Ovary (tissue), 9 donors: ENCODE data around the gene MRAP2. TPM values are rescaled to one million over a fixed set of nuclear protein-coding genes. Genes with fewer than 3 reads are reported as not detected.
"Not testable (repeated sequence)": the region's sequence is repeated elsewhere in the genome, so short reads cannot be mapped to it uniquely, and the experiment has no call there.

Experiments used
- DNase-seq, 5 donors: peaks; one replicate each; pipeline ENCODE4 v3.0.0-alpha.2; 2019 to 2020
- H3K27ac ChIP-seq, 2 donors: fragments of 200-600 bp; one replicate each; pipeline versions ENCODE4 v1.5.1 to v1.8.0; 2019 to 2022
- H3K27me3 ChIP-seq: fragments of 200-600 bp; one replicate; pipeline ENCODE4 v1.8.0; 2022
- H3K36me3 ChIP-seq: fragments of 200-600 bp; sonication (generic); one replicate; pipeline ENCODE4 v1.5.1; 2019
- H3K4me1 ChIP-seq: one replicate; pipeline ENCODE4 v1.8.1; 2013; ENCODE audit warnings: mild to moderate bottlenecking, moderate library complexity; ENCODE audit not compliant: insufficient read depth
- H3K4me3 ChIP-seq: fragments of 200-600 bp; sonication (generic); one replicate; pipeline ENCODE4 v1.5.1; 2017
- H3K9me3 ChIP-seq, 2 donors: fragments of 200-600 bp in 1 of 2; sonication (generic) in 1 of 2; one replicate each; pipeline versions ENCODE4 v1.5.1 to v1.8.1; 2013 to 2019; ENCODE audit warnings: mild to moderate bottlenecking in 1 of 2, moderate library complexity in 1 of 2
- EP300 ChIP-seq: sonication (generic); formaldehyde crosslinking; IDR thresholded peaks from one replicate; pipeline ENCODE4 v1.6.1; 2017; ENCODE audit warnings: antibody characterized with exemption
- POLR2A ChIP-seq: fragments of 450-650 bp; IDR thresholded peaks from one replicate; pipeline ENCODE4 v1.6.1; 2017; ENCODE audit warnings: antibody characterized with exemption, mild to moderate bottlenecking, moderate library complexity
- WGBS, 3 donors: extraction: QIAGEN DNeasy Blood & Tissue Kit in 1 of 3; methylation state at CpG; one replicate each; pipeline versions ENCODE4 v1.1.5 to v1.1.7; 2013 to 2017; 5-methylcytosine and 5-hydroxymethylcytosine counted together
- intact Hi-C, 4 donors: fragments of 100-400 bp; cut with DNase I; formaldehyde crosslinking; loops; one replicate each; pipeline versions ENCODE4 v1.11.0 to v1.15.1; 2022 to 2023
- polyA plus RNA-seq, 2 donors: library from polyadenylated mRNA; stranded (reverse); fragments of 200-250 nt in 1 of 2; fragments of 350-450 nt in 1 of 2; fragmentation: Illumina TruSeq in 1 of 2; extraction: RNeasy Lipid Tissue Mini Kit (QIAGEN cat#74804) in 1 of 2; gene quantifications; one replicate each; pipeline ENCODE4 v1.2.3, GENCODE V29; 2013 to 2014
- total RNA-seq, 7 donors: library from RNA; depleted of rRNA in 2 of 7; stranded (reverse); fragments of >200 nt in 2 of 7; fragmentation: NEBNext Ultra II Directional in 3 of 7; extraction: Animal tissue kit (Norgen Biotek cat#: 25700) in 3 of 7; gene quantifications; one replicate each; pipeline versions ENCODE4 v1.1.0 to v1.2.4, GENCODE V29; 2016 to 2023
- TF ChIP-seq, protein P1 (sequence below), 3 donors: fragments of 450-650 bp in 2 of 3; fragments of 200-600 bp in 1 of 3; IDR thresholded peaks; one replicate each; pipeline versions ENCODE4 v1.5.1 to v1.8.0; 2016 to 2022; ENCODE audit warnings: antibody characterized with exemption in 3 of 3, mild to moderate bottlenecking in 1 of 3
- donor health status: DM: no; HTN: no; CAD: no; lungs with moderate emphysema.
- donor health status: DM: no; HTN: no; CAD: no.
- donor health status: Bipolar disorder and iron deficiency.
- donor health status: DM: yes; HTN: yes; CAD: no.
- donor health status: DM: no; HTN: no; CAD: no.
- donor health status: DM: yes; HTN: yes; CAD: no.

Gene MRAP2
- total and polyA plus RNA-seq, 9 donors: 0.20 to 4.7 (median 1.2) TPM

DNA sequence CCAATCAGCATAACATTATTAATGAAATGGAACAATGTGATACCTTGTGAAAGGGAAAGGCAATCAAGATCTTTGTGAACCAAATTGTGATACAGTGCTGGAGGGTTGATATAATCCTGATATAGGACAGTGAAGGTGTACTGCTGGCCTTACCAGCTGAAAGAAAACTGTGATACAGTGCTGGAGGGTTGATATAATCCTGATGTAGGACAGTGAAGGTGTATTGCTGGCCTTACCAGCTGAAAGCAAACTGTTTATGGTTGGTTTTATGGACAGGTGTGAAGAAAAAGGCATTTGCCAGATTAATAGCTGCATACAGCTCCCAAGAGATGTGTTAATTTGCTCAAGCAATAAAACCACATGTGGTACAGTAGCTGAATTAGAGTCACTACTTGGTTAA, 73.9 kb downstream of the MRAP2 start:
- intact Hi-C loops: no loop called here
- Histone ChIP-seq H3K4me3 (no peak overlapping the region), H3K9me3 (no peaks in the 10 kb centered on the region), H3K27me3 (no peaks in the 10 kb centered on the region), H3K4me1 (no peaks in the 10 kb centered on the region), H3K36me3 (no peaks in the 10 kb centered on the region), H3K27ac (no peak overlapping the region)
- no peak for DNase-seq
- TF ChIP-seq POLR2A (no peak), EP300 (no peak)
- TF ChIP-seq, protein P1, sequence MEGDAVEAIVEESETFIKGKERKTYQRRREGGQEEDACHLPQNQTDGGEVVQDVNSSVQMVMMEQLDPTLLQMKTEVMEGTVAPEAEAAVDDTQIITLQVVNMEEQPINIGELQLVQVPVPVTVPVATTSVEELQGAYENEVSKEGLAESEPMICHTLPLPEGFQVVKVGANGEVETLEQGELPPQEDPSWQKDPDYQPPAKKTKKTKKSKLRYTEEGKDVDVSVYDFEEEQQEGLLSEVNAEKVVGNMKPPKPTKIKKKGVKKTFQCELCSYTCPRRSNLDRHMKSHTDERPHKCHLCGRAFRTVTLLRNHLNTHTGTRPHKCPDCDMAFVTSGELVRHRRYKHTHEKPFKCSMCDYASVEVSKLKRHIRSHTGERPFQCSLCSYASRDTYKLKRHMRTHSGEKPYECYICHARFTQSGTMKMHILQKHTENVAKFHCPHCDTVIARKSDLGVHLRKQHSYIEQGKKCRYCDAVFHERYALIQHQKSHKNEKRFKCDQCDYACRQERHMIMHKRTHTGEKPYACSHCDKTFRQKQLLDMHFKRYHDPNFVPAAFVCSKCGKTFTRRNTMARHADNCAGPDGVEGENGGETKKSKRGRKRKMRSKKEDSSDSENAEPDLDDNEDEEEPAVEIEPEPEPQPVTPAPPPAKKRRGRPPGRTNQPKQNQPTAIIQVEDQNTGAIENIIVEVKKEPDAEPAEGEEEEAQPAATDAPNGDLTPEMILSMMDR (IDR thresholded peaks at IDR 0.05): no peak

DNA sequence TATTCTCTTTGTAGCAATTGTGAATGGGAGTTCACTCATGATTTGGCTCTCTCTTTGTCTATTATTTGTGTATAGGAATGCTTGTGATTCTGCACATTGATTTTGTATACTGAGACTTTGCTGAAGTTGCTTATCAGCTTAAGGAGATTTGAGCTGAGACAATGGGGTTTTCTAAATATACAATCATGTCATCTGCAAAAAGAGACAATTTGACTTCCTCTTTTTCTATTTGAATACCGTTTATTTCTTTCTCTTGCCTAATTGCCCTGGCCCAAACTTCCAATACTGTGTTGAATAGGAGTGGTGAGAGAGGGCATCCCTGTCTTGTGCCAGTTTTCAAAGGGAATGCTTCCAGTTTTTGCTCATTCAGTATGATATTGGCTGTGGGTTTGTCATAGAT, 77.8 kb downstream of the MRAP2 start:
- 79 to 91% (median 79%) methylated on average over 1 of the region's 1 CpG for WGBS, 3 donors
- H3K4me1 ChIP-seq, DNase-seq: not testable (repeated sequence)

DNA sequence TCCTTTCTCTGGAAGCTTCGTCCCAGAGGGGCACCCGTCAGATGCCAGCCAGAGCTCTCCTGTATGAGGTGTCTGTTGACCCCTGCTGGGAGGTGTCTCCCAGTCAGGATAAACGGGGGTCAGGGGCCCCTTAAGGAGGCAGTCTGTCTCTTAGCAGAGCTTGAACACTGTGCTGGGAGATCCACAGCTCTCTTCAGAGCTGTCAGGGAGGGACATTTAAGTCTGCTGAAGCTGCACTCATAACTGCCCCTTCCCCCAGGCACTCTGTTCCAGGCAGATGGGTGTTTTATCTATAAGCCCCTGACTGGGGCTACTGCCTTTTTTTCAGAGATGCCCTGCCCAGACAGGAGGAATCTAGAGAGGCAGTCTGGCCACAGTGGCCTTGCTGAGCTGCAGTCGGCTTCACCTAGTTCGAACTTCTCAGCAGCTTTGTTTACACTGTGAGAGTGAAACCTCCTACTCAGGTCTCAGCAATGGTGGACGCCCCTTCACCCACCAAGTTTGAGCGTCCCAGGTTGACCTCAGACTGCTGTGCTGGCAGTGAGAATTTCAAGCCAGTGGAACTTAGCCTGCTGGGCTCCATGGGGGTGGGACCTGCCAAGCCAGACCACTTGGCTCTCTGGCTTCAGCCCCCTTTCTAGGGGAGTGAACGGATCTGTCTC, 81.5 kb downstream of the MRAP2 start:
- WGBS, 3 donors: 72 to 79% (median 78%) methylated on average over 8 of the region's 8 CpGs
- H3K9me3 ChIP-seq, H3K4me3 ChIP-seq, H3K36me3 ChIP-seq, H3K27me3 ChIP-seq, H3K27ac ChIP-seq, H3K4me1 ChIP-seq, DNase-seq, intact Hi-C loops: not testable (repeated sequence)

More for the DNA sequence above, 77.8 kb downstream of the MRAP2 start:
- H3K27me3 ChIP-seq, H3K36me3 ChIP-seq, H3K27ac ChIP-seq, H3K9me3 ChIP-seq, intact Hi-C loops, H3K4me3 ChIP-seq: not testable (repeated sequence)

DNA sequence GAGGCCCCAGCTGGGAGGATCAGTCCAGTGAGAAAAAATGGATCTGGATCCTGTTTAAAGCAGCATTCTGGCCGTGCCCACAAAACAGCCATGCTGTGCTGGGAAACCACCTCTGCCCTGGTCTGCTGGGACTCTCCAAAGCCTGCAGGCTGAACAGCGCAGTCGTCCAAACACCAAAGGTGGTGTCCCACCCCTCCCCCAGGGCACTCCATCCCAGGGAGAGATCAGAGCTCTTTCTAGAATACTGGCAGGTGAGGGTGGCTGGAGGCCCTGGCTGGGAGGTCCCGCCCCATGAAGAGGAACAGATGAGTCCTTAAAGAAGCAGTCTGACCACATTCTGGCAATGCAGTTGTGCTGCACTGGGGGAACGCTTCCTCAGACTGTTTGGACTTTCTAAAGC, 84.6 kb downstream of the MRAP2 start:
- H3K9me3 ChIP-seq: no peaks in the 10 kb centered on the region
- no peaks in the 10 kb centered on the region for H3K27me3 ChIP-seq
- no peak overlapping the region for H3K4me3 ChIP-seq
- H3K36me3 ChIP-seq: no peaks in the 10 kb centered on the region
- WGBS, 3 donors: 80 to 82% (median 81%) methylated on average over 5 of the region's 5 CpGs
- H3K27ac ChIP-seq: no peak overlapping the region
- TF ChIP-seq, protein P1 (IDR thresholded peaks at IDR 0.05): no peak
- no peak for TF ChIP-seq EP300
- TF ChIP-seq POLR2A: no peak
- no peaks in the 10 kb centered on the region for H3K4me1 ChIP-seq
- intact Hi-C loops: no loop called here
- DNase-seq: no peak

DNA sequence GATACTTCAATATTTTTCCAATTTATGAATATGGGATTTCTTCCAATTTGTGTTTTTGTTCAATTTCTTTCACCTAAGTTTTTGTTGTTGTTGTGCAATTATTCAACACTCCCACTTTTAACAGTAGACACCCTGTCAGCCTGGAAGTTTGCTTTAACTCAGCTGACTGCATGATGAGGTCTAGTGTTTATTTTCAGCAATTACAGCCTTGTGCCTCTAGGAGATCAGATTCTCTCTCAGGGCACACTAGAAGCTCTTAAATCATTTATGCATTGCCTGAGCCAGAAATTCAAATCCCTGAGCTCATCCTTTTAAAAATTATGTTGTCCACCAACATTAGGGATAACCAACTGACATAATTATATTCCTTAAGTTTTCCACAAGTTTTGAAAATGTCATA, 85.7 kb downstream of the MRAP2 start:
- no peaks in the 10 kb centered on the region for H3K27me3 ChIP-seq
- no peak overlapping the region for H3K4me3 ChIP-seq
- intact Hi-C loops: no loop called here
- H3K36me3 ChIP-seq: no peaks in the 10 kb centered on the region
- DNase-seq: no peak
- H3K27ac ChIP-seq: no peak overlapping the region
- no peaks in the 10 kb centered on the region for H3K9me3 ChIP-seq
- H3K4me1 ChIP-seq: no peaks in the 10 kb centered on the region
- TF ChIP-seq, protein P1 (IDR thresholded peaks at IDR 0.05): no peak
- no peak for TF ChIP-seq EP300
- TF ChIP-seq POLR2A: no peak

DNA sequence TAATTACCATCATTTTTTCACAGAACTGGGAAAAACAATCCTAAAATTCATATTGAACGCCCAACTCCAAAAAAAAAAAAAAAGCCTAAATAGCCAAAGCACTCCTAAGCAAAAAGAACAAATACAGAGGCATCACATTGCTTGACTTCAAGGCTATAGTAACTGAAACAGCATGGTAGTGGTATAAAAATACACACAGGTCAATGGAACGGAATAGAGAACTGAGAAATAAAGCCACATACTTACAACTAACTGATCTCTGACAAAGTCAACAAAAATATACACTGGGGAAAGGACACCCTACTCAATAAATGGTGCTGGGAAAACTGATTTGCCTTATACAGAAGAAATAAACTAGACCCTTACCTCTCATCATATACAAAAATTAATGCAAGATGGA, 89.6 kb downstream of the MRAP2 start:
- Histone ChIP-seq H3K36me3 (no peaks in the 10 kb centered on the region), H3K27ac (no peak overlapping the region), H3K27me3 (no peaks in the 10 kb centered on the region), H3K9me3 (no peaks in the 10 kb centered on the region), H3K4me1 (no peaks in the 10 kb centered on the region), H3K4me3 (no peak overlapping the region)
- intact Hi-C loops: no loop called here
- TF ChIP-seq, protein P1 (IDR thresholded peaks at IDR 0.05): no peak
- TF ChIP-seq EP300: no peak
- TF ChIP-seq POLR2A: no peak
- WGBS, 3 donors: 95 to 97% (median 96%) methylated on average over 2 of the region's 2 CpGs
- DNase-seq: no peak

DNA sequence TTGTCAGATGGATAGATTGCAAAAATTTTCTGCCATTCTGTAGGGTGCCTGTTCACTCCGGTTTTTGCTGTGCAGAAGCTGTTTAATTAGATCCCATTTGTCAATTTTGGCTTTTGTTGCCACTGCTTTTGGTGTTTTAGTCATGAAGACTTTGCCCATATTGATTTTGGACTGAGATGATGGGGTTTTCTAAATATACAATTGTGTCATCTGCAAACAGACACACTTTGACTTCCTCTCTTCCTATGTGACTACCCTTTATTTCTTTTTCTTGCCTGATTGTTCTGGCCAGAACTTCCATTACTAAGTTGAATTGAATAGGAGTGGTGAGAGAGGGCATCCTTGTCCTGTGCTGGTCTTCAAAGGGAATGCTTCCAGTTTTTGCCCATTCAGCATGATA, 96.0 kb downstream of the MRAP2 start:
- H3K4me1 ChIP-seq, H3K9me3 ChIP-seq, H3K36me3 ChIP-seq, intact Hi-C loops, H3K4me3 ChIP-seq, H3K27me3 ChIP-seq, DNase-seq, H3K27ac ChIP-seq: not testable (repeated sequence)
- 95 to 100% (median 100%) methylated on average over 1 of the region's 1 CpG for WGBS, 3 donors

DNA sequence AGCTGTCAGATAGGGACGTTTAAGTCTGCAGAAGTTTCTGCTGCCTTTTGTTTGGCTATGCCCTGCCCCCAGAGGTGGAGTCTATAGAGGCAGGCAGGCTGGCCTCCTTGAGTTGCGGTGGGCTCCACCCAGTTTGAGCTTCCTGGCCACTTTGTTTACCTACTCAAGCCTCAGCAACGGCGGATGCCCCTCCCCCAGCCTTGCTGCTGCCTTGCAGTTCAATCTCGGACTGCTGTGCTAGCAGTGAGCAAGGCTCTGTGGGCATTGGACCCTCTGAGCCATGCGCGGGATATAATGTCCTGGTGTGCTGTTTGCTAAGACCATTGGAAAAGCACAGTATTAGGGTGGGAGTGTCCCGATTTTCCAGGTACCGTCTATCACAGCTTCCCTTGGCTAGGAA, 99.8 kb downstream of the MRAP2 start:
- H3K27me3 ChIP-seq, H3K4me3 ChIP-seq, H3K9me3 ChIP-seq, H3K36me3 ChIP-seq, intact Hi-C loops, DNase-seq, H3K4me1 ChIP-seq, H3K27ac ChIP-seq: not testable (repeated sequence)
- WGBS, 3 donors: 97 to 98% (median 98%) methylated on average over 9 of the region's 9 CpGs
